KMS-11 (cell line): ENCODE results near the gene ETFDH.

ENCODE experiments used
- H2AFZ ChIP-seq: fragments of 200-600 bp; sonication (generic); 2 replicates; pipeline ENCODE4 v1.6.1; 2016; ENCODE audit warnings: antibody characterized with exemption, mixed run types, low read depth
- H3K27ac ChIP-seq: fragments of 200-600 bp; sonication (generic); 2 replicates; pipeline ENCODE4 v1.6.1; 2016; ENCODE audit warnings: mild to moderate bottlenecking, mixed run types
- H3K27me3 ChIP-seq: fragments of 200-600 bp; sonication (generic); 2 replicates; pipeline ENCODE4 v1.6.1; 2017; ENCODE audit warnings: mild to moderate bottlenecking, low read depth, mixed run types, moderate library complexity; ENCODE audit not compliant: insufficient read depth
- H3K36me3 ChIP-seq: fragments of 200-600 bp; sonication (generic); 2 replicates; pipeline ENCODE4 v1.6.1; 2017; ENCODE audit warnings: mild to moderate bottlenecking, mixed run types; ENCODE audit not compliant: insufficient read depth
- H3K4me1 ChIP-seq: fragments of 200-600 bp; sonication (generic); 2 replicates; pipeline ENCODE4 v1.6.1; 2016; ENCODE audit warnings: mild to moderate bottlenecking, low read depth, mixed run types; ENCODE audit not compliant: poor library complexity, severe bottlenecking
- H3K4me2 ChIP-seq: fragments of 200-600 bp; sonication (generic); 2 replicates; pipeline ENCODE4 v1.7.0; 2016; ENCODE audit warnings: mild to moderate bottlenecking, mixed run types
- H3K4me3 ChIP-seq: fragments of 200-600 bp; sonication (generic); IDR thresholded peaks from 2 replicates; pipeline ENCODE4 v1.6.1; 2017; ENCODE audit warnings: low read depth, low read length, mixed read lengths; ENCODE audit not compliant: insufficient read depth
- H3K79me2 ChIP-seq: fragments of 200-600 bp; sonication (generic); 2 replicates; pipeline ENCODE4 v1.6.1; 2016; ENCODE audit warnings: low read depth, mixed run types; ENCODE audit not compliant: insufficient read depth
- H3K9ac ChIP-seq: fragments of 200-600 bp; sonication (generic); 2 replicates; pipeline ENCODE4 v1.6.1; 2016; ENCODE audit warnings: mild to moderate bottlenecking, mixed run types
- H4K20me1 ChIP-seq: fragments of 200-600 bp; sonication (generic); 2 replicates; pipeline ENCODE4 v1.6.1; 2016; ENCODE audit warnings: mild to moderate bottlenecking, mixed run types; ENCODE audit not compliant: insufficient read depth
- TF ChIP-seq, protein P1 (sequence below): fragments of 200-600 bp; sonication (generic); conservative IDR thresholded peaks from 2 replicates; pipeline ENCODE4 v1.6.1; 2017; ENCODE audit warnings: low read depth, mild to moderate bottlenecking, antibody characterized with exemption, low read length, moderate library complexity, mixed read lengths

ETFDH gene

DNA sequence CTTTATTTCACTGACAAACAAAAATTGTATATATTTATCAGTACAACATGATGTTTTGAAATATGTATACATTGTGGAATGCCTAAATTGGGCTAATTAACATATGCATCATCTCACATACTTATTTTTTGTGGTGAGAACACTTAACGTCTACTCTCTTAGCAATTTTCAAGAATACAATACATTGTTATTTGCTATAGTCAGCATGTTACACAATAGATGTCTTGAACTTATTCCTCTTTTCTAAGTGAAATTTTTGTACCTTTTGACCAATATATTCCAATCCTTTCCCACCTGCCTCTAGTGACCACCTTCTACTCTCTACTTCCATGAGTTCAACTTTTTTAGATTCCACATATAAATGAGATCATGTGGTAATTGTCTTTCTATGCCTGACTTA, 35.5 kb upstream of the ETFDH start:
- Histone ChIP-seq H3K36me3 (no peaks in the 10 kb centered on the region), H3K4me3 (no peak overlapping the region), H3K9ac (no peak overlapping the region), H4K20me1 (no peaks in the 10 kb centered on the region), H3K79me2 (no peaks in the 10 kb centered on the region), H3K4me1 (no peaks in the 10 kb centered on the region), H3K27ac (no peak overlapping the region), H3K4me2 (no peak overlapping the region), H3K27me3 (no peaks in the 10 kb centered on the region), H2AFZ (no peak overlapping the region)
- TF ChIP-seq, protein P1, sequence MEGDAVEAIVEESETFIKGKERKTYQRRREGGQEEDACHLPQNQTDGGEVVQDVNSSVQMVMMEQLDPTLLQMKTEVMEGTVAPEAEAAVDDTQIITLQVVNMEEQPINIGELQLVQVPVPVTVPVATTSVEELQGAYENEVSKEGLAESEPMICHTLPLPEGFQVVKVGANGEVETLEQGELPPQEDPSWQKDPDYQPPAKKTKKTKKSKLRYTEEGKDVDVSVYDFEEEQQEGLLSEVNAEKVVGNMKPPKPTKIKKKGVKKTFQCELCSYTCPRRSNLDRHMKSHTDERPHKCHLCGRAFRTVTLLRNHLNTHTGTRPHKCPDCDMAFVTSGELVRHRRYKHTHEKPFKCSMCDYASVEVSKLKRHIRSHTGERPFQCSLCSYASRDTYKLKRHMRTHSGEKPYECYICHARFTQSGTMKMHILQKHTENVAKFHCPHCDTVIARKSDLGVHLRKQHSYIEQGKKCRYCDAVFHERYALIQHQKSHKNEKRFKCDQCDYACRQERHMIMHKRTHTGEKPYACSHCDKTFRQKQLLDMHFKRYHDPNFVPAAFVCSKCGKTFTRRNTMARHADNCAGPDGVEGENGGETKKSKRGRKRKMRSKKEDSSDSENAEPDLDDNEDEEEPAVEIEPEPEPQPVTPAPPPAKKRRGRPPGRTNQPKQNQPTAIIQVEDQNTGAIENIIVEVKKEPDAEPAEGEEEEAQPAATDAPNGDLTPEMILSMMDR, result no peak

DNA sequence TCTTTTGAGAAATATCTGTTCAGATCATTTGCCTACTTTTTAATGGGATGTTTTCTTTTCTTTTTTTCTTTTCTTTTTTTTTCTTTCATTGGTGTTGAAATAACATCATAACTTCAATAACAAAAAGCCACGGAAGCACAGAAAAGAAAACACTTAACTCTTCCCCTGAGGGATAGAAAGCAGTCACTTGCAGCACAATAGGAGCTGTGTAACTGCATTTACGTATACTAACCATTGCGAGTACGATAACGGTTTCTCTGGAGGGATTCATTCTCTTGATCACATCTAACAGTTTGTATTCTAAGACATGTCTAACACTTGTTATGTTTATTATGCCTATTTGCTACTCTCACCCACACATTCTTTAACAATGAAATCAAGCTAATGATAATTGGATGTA, 27.7 kb upstream of the ETFDH start:
- TF ChIP-seq, protein P1, result no peak
- Histone ChIP-seq H3K4me2 (no peak overlapping the region), H3K27me3 (no peaks in the 10 kb centered on the region)

DNA sequence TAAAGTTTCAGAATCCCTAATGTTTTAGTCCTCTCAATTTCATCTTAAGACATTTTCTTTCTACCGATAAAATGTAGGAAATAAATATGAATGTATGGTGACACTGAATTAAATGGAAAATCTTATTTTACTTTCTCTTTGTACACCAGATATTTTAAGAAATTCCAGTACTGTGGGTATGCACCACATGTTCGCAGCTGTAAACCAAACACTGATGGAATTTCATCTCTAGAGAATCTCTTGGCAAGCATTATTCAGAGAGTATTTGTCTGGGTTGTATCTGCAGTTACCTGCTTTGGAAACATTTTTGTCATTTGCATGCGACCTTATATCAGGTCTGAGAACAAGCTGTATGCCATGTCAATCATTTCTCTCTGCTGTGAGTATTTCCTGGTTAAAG, 27.3 kb upstream of the ETFDH start:
- TF ChIP-seq, protein P1, result no peak
- H4K20me1 ChIP-seq, result no peaks in the 10 kb centered on the region
- no peak overlapping the region for H3K27ac ChIP-seq
- no peak overlapping the region for H3K4me3 ChIP-seq
- no peak overlapping the region for H3K4me2 ChIP-seq
- H3K79me2 ChIP-seq, result no peaks in the 10 kb centered on the region
- H3K36me3 ChIP-seq, result no peaks in the 10 kb centered on the region
- H2AFZ ChIP-seq, result no peak overlapping the region
- H3K9ac ChIP-seq, result no peak overlapping the region
- no peaks in the 10 kb centered on the region for H3K4me1 ChIP-seq
- H3K27me3 ChIP-seq, result no peaks in the 10 kb centered on the region

More for the DNA sequence above, 27.7 kb upstream of the ETFDH start:
- Histone ChIP-seq H3K27ac (no peak overlapping the region), H2AFZ (no peak overlapping the region), H3K4me1 (no peaks in the 10 kb centered on the region), H3K36me3 (no peaks in the 10 kb centered on the region), H3K4me3 (no peak overlapping the region), H4K20me1 (no peaks in the 10 kb centered on the region), H3K79me2 (no peaks in the 10 kb centered on the region), H3K9ac (no peak overlapping the region)

DNA sequence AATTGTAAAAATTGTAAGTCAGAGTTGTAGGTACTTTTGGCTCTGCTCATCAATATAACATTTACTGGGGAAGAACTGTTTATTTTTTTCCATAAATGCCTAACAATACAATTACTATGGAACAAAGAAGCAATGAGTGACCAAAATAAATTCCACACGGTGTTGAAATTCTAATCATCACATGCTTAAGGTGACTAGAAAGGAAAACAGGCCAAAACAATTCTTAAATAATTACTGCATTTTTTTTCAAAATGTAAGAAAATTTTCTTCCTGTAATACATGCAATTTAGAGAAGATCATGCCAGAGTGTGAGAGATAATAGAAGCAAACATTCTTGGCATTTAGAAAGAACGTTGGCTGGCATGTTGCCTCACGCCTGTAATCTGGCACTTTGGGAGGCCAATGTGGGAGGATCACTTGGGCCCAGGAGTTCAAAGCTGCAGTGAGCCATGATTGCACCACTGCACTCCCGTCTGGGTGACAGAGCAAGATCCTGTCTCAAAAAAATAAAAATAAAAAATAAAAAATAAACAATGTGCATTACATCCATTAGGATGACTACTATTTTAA, 22.9 kb upstream of the ETFDH start:
- no peaks in the 10 kb centered on the region for H3K4me1 ChIP-seq
- no peak overlapping the region for H3K4me3 ChIP-seq
- no peak overlapping the region for H2AFZ ChIP-seq
- no peak overlapping the region for H3K4me2 ChIP-seq
- H3K79me2 ChIP-seq, result no peaks in the 10 kb centered on the region
- H3K27me3 ChIP-seq, result no peaks in the 10 kb centered on the region
- H3K27ac ChIP-seq, result no peak overlapping the region
- H3K36me3 ChIP-seq, result no peaks in the 10 kb centered on the region
- no peaks in the 10 kb centered on the region for H4K20me1 ChIP-seq
- TF ChIP-seq, protein P1, result no peak
- no peak overlapping the region for H3K9ac ChIP-seq
